HepG2 (cell line): ENCODE data around the gene SATB1. TPM values are rescaled to one million over a fixed set of nuclear protein-coding genes. Genes with fewer than 3 reads are reported as not detected.

Source experiments
- ATAC-seq: fragments of 200-7000 bp; cut with Tn5 transposase; 3 replicates; pipeline ENCODE4 v1.9.1; 2020; ENCODE audit warnings: mild to moderate bottlenecking, moderate library complexity
- BruUV-seq: library from RNA; stranded (reverse); fragments of 400-500 nt; replicated peaks from 2 replicates; lab custom pipeline; 2021; lab: Mats Ljungman, UMichigan
- CTCF ChIA-PET: fragments of 300-600 bp; formaldehyde crosslinking; extraction: SDS; loops from one replicate; lab custom pipeline; 2021; ENCODE audit warnings: low total read pairs, inconsistent platforms, low intra/inter-chr PET ratio; lab: Yijun Ruan, JAX
- POLR2A ChIA-PET: fragments of 350-600 bp; sonication (Branson Sonifier 250); formaldehyde crosslinking; loops from one replicate; lab custom pipeline; 2020; ENCODE audit warnings: antibody characterized with exemption, inconsistent platforms; lab: Yijun Ruan, JAX
- DNase-seq: peaks from one replicate; pipeline ENCODE4 v3.0.0-alpha.2; 2015; ENCODE audit warnings: low spot score
- FAIRE-seq: peaks from 3 replicates; lab custom pipeline; 2011; peaks lifted over from hg19 to GRCh38; lab: Jason Lieb, UNC
- H2AFZ ChIP-seq: one replicate; pipeline ENCODE4 v1.6.1; 2011; ENCODE audit warnings: low read length, inconsistent platforms
- H3K27ac ChIP-seq: fragments of 300-600 bp; 3 replicates; pipeline ENCODE4 v1.8.0; 2011; ENCODE audit warnings: mixed run types, mild to moderate bottlenecking, mixed read lengths, low read length, inconsistent platforms; ENCODE audit not compliant: insufficient read depth; ENCODE audit errors: extremely low read length
- H3K27me3 ChIP-seq, 2 experiments: fragments of 200-600 bp in 1 of 2; 2 replicates in 1 of 2; 3 replicates in 1 of 2; pipeline versions ENCODE4 v1.6.0 to v1.8.0; 2011; ENCODE audit warnings: low read length in 2 of 2, mild to moderate bottlenecking in 2 of 2, moderate library complexity in 2 of 2, inconsistent platforms in 1 of 2; ENCODE audit not compliant: insufficient read depth in 2 of 2, control insufficient read depth in 1 of 2
- H3K36me3 ChIP-seq, 2 experiments: fragments of 200-600 bp in 1 of 2; replicated peaks in 1 of 2; 2 replicates in 1 of 2; 3 replicates in 1 of 2; pipeline versions ENCODE4 v1.5.1 to v1.8.0; 2011; ENCODE audit warnings: low read length in 2 of 2, inconsistent platforms in 1 of 2; ENCODE audit not compliant: insufficient read depth in 2 of 2, control insufficient read depth in 1 of 2
- H3K4me1 ChIP-seq: 2 replicates; pipeline ENCODE4 v1.5.1; 2012; ENCODE audit warnings: low read length, inconsistent platforms; ENCODE audit not compliant: insufficient read depth
- H3K4me2 ChIP-seq: 2 replicates; pipeline ENCODE4 v1.6.0; 2011; ENCODE audit warnings: low read depth, low read length, inconsistent platforms
- H3K4me3 ChIP-seq, 3 experiments: fragments of 200-600 bp in 1 of 3; sonication (generic), shearing (Covaris generic) in 1 of 3; replicated peaks in 1 of 3; 2 replicates each; pipeline ENCODE4 v1.5.1; 2011 to 2016; ENCODE audit warnings: low read length in 3 of 3, inconsistent platforms in 2 of 3, low read depth in 2 of 3, mild to moderate bottlenecking in 2 of 3, control low read depth in 1 of 3, mixed read lengths in 1 of 3; ENCODE audit not compliant: insufficient read depth in 1 of 3
- H3K79me2 ChIP-seq: one replicate; pipeline ENCODE4 v1.6.1; 2011; ENCODE audit warnings: low read length, inconsistent platforms; ENCODE audit not compliant: insufficient read depth
- H3K9ac ChIP-seq: 2 replicates; pipeline ENCODE4 v1.6.0; 2011; ENCODE audit warnings: mild to moderate bottlenecking, low read depth, low read length, inconsistent platforms; ENCODE audit not compliant: insufficient read depth
- H3K9me3 ChIP-seq: 2 replicates; pipeline ENCODE4 v1.5.1; 2012; ENCODE audit warnings: mild to moderate bottlenecking, low read length
- H4K20me1 ChIP-seq: 2 replicates; pipeline ENCODE4 v1.6.0; 2011; ENCODE audit warnings: inconsistent platforms, mild to moderate bottlenecking, low read length, moderate library complexity; ENCODE audit not compliant: insufficient read depth
- ETV6 ChIP-seq: sonication (generic); formaldehyde crosslinking; conservative IDR thresholded peaks from 2 replicates; pipeline ENCODE4 v1.4.0; 2020; ENCODE audit warnings: missing genetic modification reagents
- FOXO1 ChIP-seq: sonication (generic); formaldehyde crosslinking; IDR thresholded peaks from 2 replicates; pipeline ENCODE4 v1.4.0; 2020; ENCODE audit warnings: missing genetic modification reagents
- NFKB2 ChIP-seq: sonication (generic); formaldehyde crosslinking; IDR thresholded peaks from 2 replicates; pipeline ENCODE4 v1.4.0; 2020; ENCODE audit warnings: missing genetic modification reagents, borderline replicate concordance
- SALL1 ChIP-seq: sonication (generic); formaldehyde crosslinking; IDR thresholded peaks from 2 replicates; pipeline ENCODE4 v1.8.0; 2022; ENCODE audit warnings: mild to moderate bottlenecking, missing genetic modification reagents
- SRY ChIP-seq: sonication (generic); formaldehyde crosslinking; IDR thresholded peaks from 2 replicates; pipeline ENCODE4 v1.8.0; 2022; ENCODE audit warnings: mild to moderate bottlenecking, missing genetic modification reagents
- USF2 ChIP-seq, 2 experiments: sonication (generic) in 1 of 2; formaldehyde crosslinking in 1 of 2; IDR thresholded peaks; 2 replicates each; pipeline versions ENCODE4 v1.5.1 to v1.6.1; 2011 to 2020; ENCODE audit warnings: borderline replicate concordance in 1 of 2, low read depth in 1 of 2, low read length in 1 of 2, mild to moderate bottlenecking in 1 of 2, missing genetic modification reagents in 1 of 2, moderate library complexity in 1 of 2
- ZNF234 ChIP-seq: sonication (generic); formaldehyde crosslinking; conservative IDR thresholded peaks from 2 replicates; pipeline ENCODE4 v1.5.1; 2020; ENCODE audit warnings: mild to moderate bottlenecking, missing genetic modification reagents
- ZNF362 ChIP-seq: sonication (generic); formaldehyde crosslinking; IDR thresholded peaks from 2 replicates; pipeline ENCODE4 v1.4.0; 2020; ENCODE audit warnings: missing genetic modification reagents, mild to moderate bottlenecking, borderline replicate concordance
- ZNF468 ChIP-seq: sonication (generic); formaldehyde crosslinking; IDR thresholded peaks from 2 replicates; pipeline ENCODE4 v1.8.0; 2022; ENCODE audit warnings: mild to moderate bottlenecking, moderate library complexity, missing genetic modification reagents
- ZNF598 ChIP-seq: sonication (generic); formaldehyde crosslinking; IDR thresholded peaks from 2 replicates; pipeline ENCODE4 v1.5.1; 2020; ENCODE audit warnings: mild to moderate bottlenecking, missing genetic modification reagents, borderline replicate concordance
- WGBS: methylation state at CpG from one replicate; pipeline ENCODE4 v1.1.6; 2017; ENCODE audit warnings: low lambda C conversion rate; 5-methylcytosine and 5-hydroxymethylcytosine counted together
- in situ Hi-C: cut with HindIII; loops from 2 replicates; pipeline ENCODE4 v1.10.0; 2017; ENCODE audit warnings: low pct_unique_long_range_greater_than_20kb; ENCODE audit not compliant: extremely low pct_ligation_motif_present
- intact Hi-C: fragments of 100-400 bp; cut with micrococcal nuclease; formaldehyde crosslinking; loops from one replicate; pipeline ENCODE4 v1.10.0; 2022; ENCODE audit not compliant: unreplicated experiment
- polyA plus RNA-seq, 8 experiments: library from polyadenylated mRNA; depleted of rRNA in 3 of 8; stranded (reverse) in 7 of 8; unstranded in 1 of 8; fragments of >200 nt; fragmentation: Illumina TruSeq in 4 of 8; extraction: Trizol in 4 of 8; gene quantifications; 2 replicates each; pipeline versions ENCODE4 v1.2.1 to v1.2.3, GENCODE V29; 2011 to 2016; ENCODE audit warnings: low read depth in 4 of 8, missing spikeins in 1 of 8, mixed read lengths in 1 of 8; ENCODE audit not compliant: insufficient read depth in 1 of 8
- total RNA-seq, 5 experiments: library from RNA; depleted of rRNA; stranded (reverse); fragments of >200 nt; fragmentation: Illumina TruSeq; extraction: Trizol; gene quantifications; 2 replicates each; pipeline ENCODE4 v1.2.3, GENCODE V29; 2016; ENCODE audit warnings: low read depth in 1 of 5
- TF ChIP-seq, protein P1 (sequence below): sonication (generic); formaldehyde crosslinking; conservative IDR thresholded peaks from 2 replicates; pipeline ENCODE4 v1.8.0; 2022; ENCODE audit warnings: mild to moderate bottlenecking, moderate library complexity, missing genetic modification reagents

Gene SATB1
- total and polyA plus RNA-seq, 2 of the 13 experiments (the other 11 are each of a cell fraction or from before 2014, with no cell fraction given) = 0.03 TPM; not detected in 1

GRCh38 chr3:18372786-18373405, 52.2 kb downstream of the SATB1 start (continued):
- no peak for TF ChIP-seq ZNF468 (CRISPR knock-in tag)

DNA sequence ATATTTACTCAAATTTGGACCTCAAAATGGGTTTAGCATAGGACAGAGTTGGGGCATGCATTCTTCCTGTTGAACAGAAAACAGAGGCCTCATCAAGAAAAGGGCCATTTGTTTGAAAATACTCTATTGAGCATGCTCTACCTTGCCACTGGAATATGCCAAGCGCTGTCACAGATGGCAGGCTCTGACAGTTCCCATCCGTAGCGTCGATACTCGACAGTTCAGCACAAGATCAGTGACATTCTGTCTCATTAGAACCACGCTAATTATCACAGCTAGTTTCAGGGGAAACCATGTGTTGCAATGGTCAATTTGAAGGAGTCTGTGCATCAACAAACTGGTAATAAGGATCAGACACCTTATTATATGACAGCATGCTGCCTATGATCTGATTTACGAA, 54.5 kb downstream of the SATB1 start:
- no peak for ATAC-seq
- ChIA-PET CTCF (no interaction called here), POLR2A (no interaction called here)
- FAIRE-seq = no peak
- no peak for DNase-seq
- no TSS peak for BruUV-seq
- Histone ChIP-seq H2AFZ (no peak overlapping the region), H3K4me2 (no peak overlapping the region), H4K20me1 (no peaks in the 10 kb centered on the region), H3K9ac (no peak overlapping the region), H3K4me1 (no peaks in the 10 kb centered on the region), H3K9me3 (no peaks in the 10 kb centered on the region), H3K27me3 (no peaks in the 10 kb centered on the region), H3K27ac (no peak overlapping the region), H3K4me3 (no peak overlapping the region), H3K79me2 (no peaks in the 10 kb centered on the region), H3K36me3 (no peaks in the 10 kb centered on the region)
- WGBS = 2% methylated on average over 2 of the region's 7 CpGs
- TF ChIP-seq, protein P1, sequence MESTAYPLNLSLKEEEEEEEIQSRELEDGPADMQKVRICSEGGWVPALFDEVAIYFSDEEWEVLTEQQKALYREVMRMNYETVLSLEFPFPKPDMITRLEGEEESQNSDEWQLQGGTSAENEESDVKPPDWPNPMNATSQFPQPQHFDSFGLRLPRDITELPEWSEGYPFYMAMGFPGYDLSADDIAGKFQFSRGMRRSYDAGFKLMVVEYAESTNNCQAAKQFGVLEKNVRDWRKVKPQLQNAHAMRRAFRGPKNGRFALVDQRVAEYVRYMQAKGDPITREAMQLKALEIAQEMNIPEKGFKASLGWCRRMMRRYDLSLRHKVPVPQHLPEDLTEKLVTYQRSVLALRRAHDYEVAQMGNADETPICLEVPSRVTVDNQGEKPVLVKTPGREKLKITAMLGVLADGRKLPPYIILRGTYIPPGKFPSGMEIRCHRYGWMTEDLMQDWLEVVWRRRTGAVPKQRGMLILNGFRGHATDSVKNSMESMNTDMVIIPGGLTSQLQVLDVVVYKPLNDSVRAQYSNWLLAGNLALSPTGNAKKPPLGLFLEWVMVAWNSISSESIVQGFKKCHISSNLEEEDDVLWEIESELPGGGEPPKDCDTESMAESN (CRISPR knock-in tag) = no peak
- TF ChIP-seq ZNF234 (no peak), USF2 (IDR thresholded peaks at IDR 0.05; ENCODE audit: low read depth, low read length) (no peak), USF2 (CRISPR knock-in tag; IDR thresholded peaks at IDR 0.05; ENCODE audit: borderline replicate concordance) (no peak), SRY (CRISPR knock-in tag) (no peak), ZNF598 (no peak), ZNF362 (CRISPR knock-in tag) (no peak), SALL1 (no peak), FOXO1 (no peak), NFKB2 (no peak), ETV6 (CRISPR knock-in tag) (no peak)
- in situ Hi-C loops (no loop called here), intact Hi-C loops (no loop called here)
